OCI-LY7 (cell line): ENCODE measurements around the gene RASAL3. TPM values are rescaled to one million over a fixed set of nuclear protein-coding genes. Genes with fewer than 3 reads are reported as not detected.
A peak's percentile ranks its signal among the peaks of the same experiment; 100 is the strongest.

ENCODE experiments used
- BruUV-seq: library from RNA; stranded (reverse); fragments of 400-500 nt; replicated peaks from 2 replicates; lab custom pipeline; 2021; lab: Mats Ljungman, UMichigan
- CTCF ChIA-PET: fragments of 300-600 bp; sonication (Branson Sonifier 250); formaldehyde crosslinking; loops from one replicate; lab custom pipeline; 2022; ENCODE audit warnings: antibody characterized with exemption; ENCODE audit not compliant: unreplicated experiment; lab: Charles Lee
- POLR2A ChIA-PET: fragments of 300-600 bp; sonication (Branson Sonifier 250); formaldehyde crosslinking; loops from one replicate; lab custom pipeline; 2022; ENCODE audit warnings: antibody characterized with exemption; lab: Charles Lee
- DNase-seq: peaks from one replicate; pipeline ENCODE4 v3.0.0-alpha.2; 2015; ENCODE audit warnings: low spot score
- H2AFZ ChIP-seq: fragments of 200-600 bp; sonication (generic), shearing (Covaris generic); 2 replicates; pipeline ENCODE4 v1.6.1; 2014; ENCODE audit warnings: mild to moderate bottlenecking, antibody characterized with exemption, low read length, moderate library complexity
- H3K27ac ChIP-seq: fragments of 200-600 bp; sonication (generic); 2 replicates; pipeline ENCODE4 v1.5.1; 2014; ENCODE audit warnings: mixed run types, low read depth, mild to moderate bottlenecking, moderate library complexity, low read length, inconsistent platforms; ENCODE audit not compliant: poor library complexity, severe bottlenecking
- H3K36me3 ChIP-seq: fragments of 200-600 bp; sonication (generic); 2 replicates; pipeline ENCODE4 v1.6.1; 2014; ENCODE audit warnings: mild to moderate bottlenecking, antibody characterized with exemption, low read length, moderate library complexity, mixed read lengths; ENCODE audit not compliant: insufficient read depth
- H3K4me1 ChIP-seq: fragments of 200-600 bp; sonication (generic); 2 replicates; pipeline ENCODE4 v1.5.1; 2014; ENCODE audit warnings: mild to moderate bottlenecking, low read length; ENCODE audit not compliant: insufficient read depth, poor library complexity, severe bottlenecking
- H3K4me2 ChIP-seq: fragments of 200-600 bp; sonication (generic); 2 replicates; pipeline ENCODE4 v1.6.1; 2014; ENCODE audit warnings: mild to moderate bottlenecking, low read length
- H3K4me3 ChIP-seq: fragments of 200-600 bp; sonication (generic); 2 replicates; pipeline ENCODE4 v1.5.1; 2014; ENCODE audit warnings: mild to moderate bottlenecking, low read depth, low read length; ENCODE audit not compliant: poor library complexity, severe bottlenecking
- H3K79me2 ChIP-seq: fragments of 200-600 bp; sonication (generic); 2 replicates; pipeline ENCODE4 v1.6.1; 2016; ENCODE audit warnings: low read depth, mild to moderate bottlenecking, low read length, moderate library complexity, mixed read lengths; ENCODE audit not compliant: insufficient read depth
- H3K9me2 ChIP-seq: fragments of 200-600 bp; sonication (generic); 2 replicates; pipeline ENCODE4 v1.6.1; 2016; ENCODE audit warnings: mild to moderate bottlenecking, low read length, mixed read lengths; ENCODE audit not compliant: insufficient read depth
- H3K9me3 ChIP-seq: fragments of 200-600 bp; sonication (generic); 2 replicates; pipeline ENCODE4 v1.6.1; 2014; ENCODE audit warnings: mild to moderate bottlenecking, mixed run types, low read length, mixed read lengths
- H4K20me1 ChIP-seq: fragments of 200-600 bp; sonication (generic); 2 replicates; pipeline ENCODE4 v1.6.1; 2014; ENCODE audit warnings: mild to moderate bottlenecking, antibody characterized with exemption, low read length, moderate library complexity, mixed read lengths; ENCODE audit not compliant: insufficient read depth
- EZH2phosphoT487 ChIP-seq: fragments of 200-600 bp; sonication (generic); IDR thresholded peaks from 2 replicates; pipeline ENCODE4 v1.6.1; 2018; ENCODE audit warnings: low read depth, borderline replicate concordance, mild to moderate bottlenecking, mixed run types, antibody characterized with exemption, low read length, moderate library complexity, mixed read lengths
- intact Hi-C: fragments of 100-400 bp; cut with micrococcal nuclease; formaldehyde crosslinking; loops from one replicate; pipeline ENCODE4 v1.10.0; 2022; ENCODE audit not compliant: unreplicated experiment
- total RNA-seq, 2 experiments: library from RNA; depleted of rRNA in 1 of 2; stranded (reverse); fragments of >200 nt in 1 of 2; shearing (Covaris generic) in 1 of 2; gene quantifications; 2 replicates each; pipeline ENCODE4 v1.2.3, GENCODE V29; 2014 to 2022
- TF ChIP-seq, protein P1 (sequence below): fragments of 200-600 bp; sonication (generic); conservative IDR thresholded peaks from 2 replicates; pipeline ENCODE4 v1.5.1; 2014; ENCODE audit warnings: mild to moderate bottlenecking, antibody characterized with exemption, low read length, moderate library complexity, mixed read lengths

Gene RASAL3
- total RNA-seq, 2 experiments from 2014 or later: 28.3 to 53.3 TPM

DNA sequence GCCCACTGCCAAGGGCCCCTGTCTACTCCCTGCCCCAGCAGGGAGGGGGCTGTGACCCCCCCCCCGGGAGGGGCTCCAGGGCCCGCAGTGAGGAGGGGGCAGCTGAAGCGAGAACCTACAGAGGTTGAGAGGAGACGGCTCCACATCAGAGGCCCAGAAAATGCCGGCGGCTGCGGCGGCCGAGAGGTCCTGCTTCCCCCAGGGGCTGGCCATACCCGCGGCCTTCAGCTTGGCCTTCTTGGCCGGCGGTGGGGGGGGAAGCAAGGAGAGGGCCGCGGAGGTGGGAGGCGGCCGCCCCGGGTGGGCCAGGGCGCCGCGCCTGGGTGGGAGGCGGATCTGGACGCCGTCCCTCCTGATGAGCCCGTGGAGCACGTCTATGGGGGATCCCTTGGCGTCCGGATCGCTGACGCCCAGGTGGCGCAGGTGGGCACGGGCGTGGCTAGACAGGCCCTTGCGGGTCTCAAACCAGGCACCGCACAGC lies 36.3 kb downstream of the RASAL3 start:
- Histone ChIP-seq H3K36me3 (peaks cover 68% of the 10 kb centered on the region), H3K79me2 (peaks cover 24% of the 10 kb centered on the region), H2AFZ (no peak overlapping the region), H3K4me2 (no peak overlapping the region), H3K4me3 (no peak overlapping the region), H3K9me3 (no peaks in the 10 kb centered on the region), H4K20me1 (no peaks in the 10 kb centered on the region; the same call in 1 of the 2 replicates), H3K27ac (no peak overlapping the region), H3K9me2 (no peaks in the 10 kb centered on the region), H3K4me1 (peaks cover 15% of the 10 kb centered on the region)
- no TSS peak for BruUV-seq
- no peak for DNase-seq
- POLR2A ChIA-PET: no interaction called here
- CTCF ChIA-PET: no interaction called here
- intact Hi-C loops: no loop called here
- no peak for TF ChIP-seq EZH2phosphoT487
- TF ChIP-seq, protein P1, sequence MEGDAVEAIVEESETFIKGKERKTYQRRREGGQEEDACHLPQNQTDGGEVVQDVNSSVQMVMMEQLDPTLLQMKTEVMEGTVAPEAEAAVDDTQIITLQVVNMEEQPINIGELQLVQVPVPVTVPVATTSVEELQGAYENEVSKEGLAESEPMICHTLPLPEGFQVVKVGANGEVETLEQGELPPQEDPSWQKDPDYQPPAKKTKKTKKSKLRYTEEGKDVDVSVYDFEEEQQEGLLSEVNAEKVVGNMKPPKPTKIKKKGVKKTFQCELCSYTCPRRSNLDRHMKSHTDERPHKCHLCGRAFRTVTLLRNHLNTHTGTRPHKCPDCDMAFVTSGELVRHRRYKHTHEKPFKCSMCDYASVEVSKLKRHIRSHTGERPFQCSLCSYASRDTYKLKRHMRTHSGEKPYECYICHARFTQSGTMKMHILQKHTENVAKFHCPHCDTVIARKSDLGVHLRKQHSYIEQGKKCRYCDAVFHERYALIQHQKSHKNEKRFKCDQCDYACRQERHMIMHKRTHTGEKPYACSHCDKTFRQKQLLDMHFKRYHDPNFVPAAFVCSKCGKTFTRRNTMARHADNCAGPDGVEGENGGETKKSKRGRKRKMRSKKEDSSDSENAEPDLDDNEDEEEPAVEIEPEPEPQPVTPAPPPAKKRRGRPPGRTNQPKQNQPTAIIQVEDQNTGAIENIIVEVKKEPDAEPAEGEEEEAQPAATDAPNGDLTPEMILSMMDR: no peak

DNA sequence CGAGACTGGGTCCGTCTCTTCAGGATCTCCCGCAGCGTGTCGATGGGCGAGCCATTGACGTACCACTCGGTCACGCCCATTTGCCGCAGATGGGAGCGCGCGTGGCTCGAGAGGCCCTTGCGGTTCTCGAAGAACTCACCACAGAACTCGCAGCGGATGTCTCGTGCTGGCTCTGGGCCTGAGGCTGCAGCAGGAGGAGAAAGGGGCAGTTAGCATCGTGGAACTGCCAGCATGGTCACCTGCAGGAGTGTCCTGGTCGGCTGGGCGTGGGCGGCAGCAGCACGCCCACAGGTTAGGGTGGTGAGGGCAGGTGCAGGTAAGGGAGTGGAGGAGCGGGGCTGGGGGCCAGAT lies 37.0 kb downstream of the RASAL3 start:
- Histone ChIP-seq H3K4me3 (no peak overlapping the region), H2AFZ (no peak overlapping the region), H3K4me1 (peaks cover 12% of the 10 kb centered on the region), H3K36me3 (peaks cover 75% of the 10 kb centered on the region), H3K79me2 (peaks cover 24% of the 10 kb centered on the region), H3K9me3 (no peaks in the 10 kb centered on the region), H4K20me1 (no peaks in the 10 kb centered on the region; the same call in 1 of the 2 replicates), H3K9me2 (no peaks in the 10 kb centered on the region), H3K4me2 (no peak overlapping the region), H3K27ac (no peak overlapping the region)
- no peak for DNase-seq
- POLR2A ChIA-PET: no interaction called here
- intact Hi-C loops: no loop called here
- BruUV-seq: no TSS peak
- CTCF ChIA-PET: no interaction called here
- TF ChIP-seq, protein P1: no peak
- TF ChIP-seq EZH2phosphoT487: no peak

DNA sequence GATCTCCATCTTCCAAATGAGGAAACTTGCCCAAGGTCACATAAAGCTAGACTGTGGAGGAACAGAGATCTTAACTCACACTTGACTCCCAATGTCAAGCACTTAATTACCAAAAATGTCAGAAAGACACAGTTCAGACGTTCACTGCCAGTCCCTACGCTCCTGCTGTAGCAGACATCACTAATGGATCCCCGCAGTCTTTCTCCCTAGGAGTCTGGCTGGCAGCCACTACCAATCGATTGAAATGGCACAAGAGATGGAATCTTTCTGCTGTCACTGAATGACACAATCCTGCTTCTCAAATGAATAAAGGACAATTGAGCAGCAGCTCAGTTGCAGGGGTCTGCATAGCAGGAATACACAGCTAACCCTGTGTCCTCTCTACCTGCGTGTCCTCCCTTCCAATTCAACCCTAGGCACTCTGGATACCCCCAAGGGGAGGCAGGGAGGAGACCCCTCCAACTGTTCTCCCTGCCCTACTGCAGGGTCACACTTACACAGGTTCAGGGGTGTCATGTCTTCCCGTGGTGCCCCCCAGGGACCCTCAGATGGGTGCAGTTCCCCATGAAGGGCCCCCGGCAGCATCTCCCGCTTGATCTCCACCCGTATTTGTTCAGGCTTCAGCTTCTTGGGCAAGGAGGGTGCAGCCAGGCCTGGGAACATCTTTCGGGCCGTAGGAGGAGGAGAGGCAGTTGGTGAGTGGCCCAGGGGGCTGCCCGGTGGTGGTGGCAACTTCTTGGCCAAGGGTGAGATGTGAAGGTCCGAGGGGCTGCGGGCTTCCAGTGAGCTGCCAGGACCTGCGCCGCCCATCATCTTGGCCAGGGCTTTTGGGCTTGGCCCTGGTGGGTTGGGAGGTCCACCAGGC lies 37.6 kb downstream of the RASAL3 start:
- ChIA-PET CTCF (no interaction called here), POLR2A (no interaction called here)
- Histone ChIP-seq H3K36me3 (peaks cover 77% of the 10 kb centered on the region), H3K4me3 (no peak overlapping the region), H3K79me2 (peaks cover 19% of the 10 kb centered on the region), H4K20me1 (no peaks in the 10 kb centered on the region; the same call in 1 of the 2 replicates), H3K9me3 (no peaks in the 10 kb centered on the region), H3K4me2 (no peak overlapping the region), H3K27ac (no peak overlapping the region), H3K4me1 (peaks cover 12% of the 10 kb centered on the region), H3K9me2 (no peaks in the 10 kb centered on the region), H2AFZ (no peak overlapping the region)
- no peak for TF ChIP-seq EZH2phosphoT487
- TF ChIP-seq, protein P1: no peak
- intact Hi-C loops: no loop called here
- TSS peak; percentile 27 for BruUV-seq
- no peak for DNase-seq
